ENCODE measurements around the gene PPARD.

The PPARD gene

GRCh38 chr6:35358086-35358485 is 15.7 kb downstream of the PPARD start:
- no peak for DNase-seq

GRCh38 chr6:35359346-35359743 is 17.0 kb downstream of the PPARD start:
- DNase-seq = no peak

GRCh38 chr6:35359744-35360348 is 17.5 kb downstream of the PPARD start:
- DNase-seq = no peak

- DNase-seq = no peak
Measured at GRCh38 chr6:35360349-35361138, 18.2 kb downstream of the PPARD start.

GRCh38 chr6:35362200-35362599 is 19.8 kb downstream of the PPARD start:
- DNase-seq = no peak

GRCh38 chr6:35363293-35363750 is 21.0 kb downstream of the PPARD start:
- DNase-seq = no peak

GRCh38 chr6:35365594-35366203 is 23.3 kb downstream of the PPARD start:
- DNase-seq = no peak

GRCh38 chr6:35366204-35366596 is 23.8 kb downstream of the PPARD start:
- DNase-seq = no peak

GRCh38 chr6:35367646-35368037 is 25.3 kb downstream of the PPARD start:
- DNase-seq = no peak

GRCh38 chr6:35368038-35368887 is 25.9 kb downstream of the PPARD start:
- peak; percentile 88 for DNase-seq

- DNase-seq = peak; percentile 70
Measured at GRCh38 chr6:35370124-35370741, 27.9 kb downstream of the PPARD start.

- no peak for DNase-seq
Measured at GRCh38 chr6:35370785-35371493, 28.6 kb downstream of the PPARD start.

- no peak for DNase-seq
Measured at GRCh38 chr6:35371494-35372262, 29.3 kb downstream of the PPARD start.

GRCh38 chr6:35372633-35373032 is 30.3 kb downstream of the PPARD start:
- no peak for DNase-seq

- no peak for DNase-seq
Measured at GRCh38 chr6:35376281-35376680, 33.9 kb downstream of the PPARD start.

GRCh38 chr6:35377002-35377401 is 34.6 kb downstream of the PPARD start:
- no peak for DNase-seq

GRCh38 chr6:35378261-35378660 is 35.9 kb downstream of the PPARD start:
- no peak for DNase-seq

- no peak for DNase-seq
Measured at GRCh38 chr6:35381132-35381531, 38.8 kb downstream of the PPARD start.

- no peak for DNase-seq
Measured at GRCh38 chr6:35382015-35382414, 39.7 kb downstream of the PPARD start.

- no peak for DNase-seq
Measured at GRCh38 chr6:35385457-35386202, 43.3 kb downstream of the PPARD start.
